Measurements from ENCODE around the gene SCAF4. TPM values are rescaled to one million over a fixed set of nuclear protein-coding genes. Genes with fewer than 3 reads are reported as not detected.
"Not testable (repeated sequence)": the region's sequence is repeated elsewhere in the genome, so short reads cannot be mapped to it uniquely, and the experiment has no call there.

The SCAF4 gene
- total RNA-seq, 1 donor from 2014 or later = 60.1 TPM

DNA sequence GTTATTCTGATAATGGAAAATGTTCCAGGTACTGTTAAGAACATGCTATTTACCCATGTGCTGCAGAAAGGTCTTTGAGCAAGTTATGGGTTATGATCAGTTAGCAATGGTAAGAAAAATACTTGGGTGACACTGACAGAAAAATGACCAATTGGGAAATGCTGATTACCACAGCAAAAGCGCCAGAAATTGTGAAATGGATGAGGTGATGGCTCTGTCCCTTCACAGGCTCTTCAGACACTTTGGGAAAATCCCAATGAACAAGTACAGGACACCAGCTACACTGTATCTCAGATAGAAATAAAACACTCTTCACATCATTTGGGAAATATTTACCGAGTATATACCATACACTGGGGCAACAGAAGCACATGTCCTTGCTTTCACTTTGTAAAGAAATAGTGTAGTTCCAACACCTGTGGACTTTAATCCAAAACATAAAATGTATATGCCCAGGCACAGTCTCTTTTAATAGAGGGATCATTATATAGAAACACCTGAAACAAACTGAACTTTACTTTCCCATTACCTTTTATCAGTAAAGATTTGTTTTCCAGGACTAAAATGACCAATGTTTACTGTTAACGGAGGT is 58.5 kb downstream of the SCAF4 start:
- Mint-ChIP-seq H3K36me3 (ENCODE audit: low read depth) (peaks cover 34% of the 10 kb centered on the region), H3K27ac (no peak overlapping the region), H3K9me3 (no peaks in the 10 kb centered on the region), H3K4me3 (ENCODE audit: low read depth) (no peak overlapping the region), H3K27me3 (ENCODE audit: low read depth) (no peaks in the 10 kb centered on the region), H3K4me1 (ENCODE audit: low read depth) (peaks cover 14% of the 10 kb centered on the region)
- no peak for DNase-seq (ENCODE audit: low spot score)
- intact Hi-C loops (cut with micrococcal nuclease) = no loop called here

- Mint-ChIP-seq H3K27me3 (ENCODE audit: low read depth) (no peaks in the 10 kb centered on the region), H3K27ac (no peak overlapping the region), H3K4me3 (ENCODE audit: low read depth) (no peak overlapping the region), H3K36me3 (ENCODE audit: low read depth) (peaks cover 49% of the 10 kb centered on the region), H3K4me1 (ENCODE audit: low read depth) (peaks cover 22% of the 10 kb centered on the region), H3K9me3 (no peaks in the 10 kb centered on the region)
- DNase-seq (ENCODE audit: low spot score) = no peak
- intact Hi-C loops (cut with micrococcal nuclease) = no loop called here
Observed at GRCh38 chr21:31671931-31672330, 60.0 kb downstream of the SCAF4 start.

- intact Hi-C loops (cut with micrococcal nuclease) = no loop called here
- no peaks in the 10 kb centered on the region for H3K27me3 Mint-ChIP-seq (ENCODE audit: low read depth)
- H3K36me3 Mint-ChIP-seq (ENCODE audit: low read depth) = peaks cover 56% of the 10 kb centered on the region
- H3K4me1 Mint-ChIP-seq (ENCODE audit: low read depth) = peaks cover 29% of the 10 kb centered on the region
- DNase-seq (ENCODE audit: low spot score) = no peak
- peak overlapping the region; percentile 34 for H3K27ac Mint-ChIP-seq
- H3K9me3 Mint-ChIP-seq = no peaks in the 10 kb centered on the region
- H3K4me3 Mint-ChIP-seq (ENCODE audit: low read depth) = no peak overlapping the region
Observed at GRCh38 chr21:31671146-31671716, 60.7 kb downstream of the SCAF4 start.

GRCh38 chr21:31670070-31670469 is 61.8 kb downstream of the SCAF4 start:
- intact Hi-C loops (cut with micrococcal nuclease) = no loop called here
- no peaks in the 10 kb centered on the region for H3K27me3 Mint-ChIP-seq (ENCODE audit: low read depth)
- DNase-seq (ENCODE audit: low spot score) = no peak
- no peaks in the 10 kb centered on the region for H3K9me3 Mint-ChIP-seq
- no peak overlapping the region for H3K27ac Mint-ChIP-seq
- no peak overlapping the region for H3K4me3 Mint-ChIP-seq (ENCODE audit: low read depth)
- H3K4me1 Mint-ChIP-seq (ENCODE audit: low read depth) = peaks cover 36% of the 10 kb centered on the region
- peaks cover 67% of the 10 kb centered on the region for H3K36me3 Mint-ChIP-seq (ENCODE audit: low read depth)

DNA sequence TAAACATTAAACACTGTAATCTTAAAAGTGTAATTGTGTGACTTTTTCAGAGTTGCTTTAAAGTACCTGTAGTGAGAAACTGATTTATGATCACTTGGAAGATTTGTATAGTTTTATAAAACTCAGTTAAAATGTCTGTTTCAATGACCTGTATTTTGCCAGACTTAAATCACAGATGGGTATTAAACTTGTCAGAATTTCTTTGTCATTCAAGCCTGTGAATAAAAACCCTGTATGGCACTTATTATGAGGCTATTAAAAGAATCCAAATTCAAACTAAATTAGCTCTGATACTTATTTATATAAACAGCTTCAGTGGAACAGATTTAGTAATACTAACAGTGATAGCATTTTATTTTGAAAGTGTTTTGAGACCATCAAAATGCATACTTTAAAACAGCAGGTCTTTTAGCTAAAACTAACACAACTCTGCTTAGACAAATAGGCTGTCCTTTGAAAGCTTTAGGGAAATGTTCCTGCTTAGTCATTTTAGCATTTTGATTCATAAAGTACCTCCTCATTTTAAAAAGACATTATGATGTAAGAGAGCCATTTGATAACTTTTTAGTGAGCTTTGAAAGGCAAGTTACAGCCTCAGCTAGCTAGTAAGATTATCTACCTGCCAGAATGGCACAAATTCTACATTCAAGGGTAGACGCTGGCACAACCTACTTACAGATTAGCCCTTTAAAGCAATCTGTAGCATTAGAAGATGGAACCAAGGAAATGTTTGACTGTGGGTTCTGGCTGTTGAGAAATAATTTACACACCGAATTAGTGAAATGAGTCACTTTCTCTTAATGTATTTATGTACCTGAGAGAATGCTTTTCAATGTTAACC is 63.0 kb downstream of the SCAF4 start:
- Mint-ChIP-seq H3K4me1 (ENCODE audit: low read depth) (peaks cover 42% of the 10 kb centered on the region), H3K9me3 (no peaks in the 10 kb centered on the region), H3K27ac (peak overlapping the region; percentile 71), H3K36me3 (ENCODE audit: low read depth) (peaks cover 78% of the 10 kb centered on the region), H3K27me3 (ENCODE audit: low read depth) (no peaks in the 10 kb centered on the region), H3K4me3 (ENCODE audit: low read depth) (no peak overlapping the region)
- intact Hi-C loops (cut with micrococcal nuclease) = loop anchor here (5.0 to 10.0 kb wide), 2 partner anchors 43 to 606 kb away; partner anchors contain the start of gene MIS18A
- DNase-seq (ENCODE audit: low spot score) = no peak

DNA sequence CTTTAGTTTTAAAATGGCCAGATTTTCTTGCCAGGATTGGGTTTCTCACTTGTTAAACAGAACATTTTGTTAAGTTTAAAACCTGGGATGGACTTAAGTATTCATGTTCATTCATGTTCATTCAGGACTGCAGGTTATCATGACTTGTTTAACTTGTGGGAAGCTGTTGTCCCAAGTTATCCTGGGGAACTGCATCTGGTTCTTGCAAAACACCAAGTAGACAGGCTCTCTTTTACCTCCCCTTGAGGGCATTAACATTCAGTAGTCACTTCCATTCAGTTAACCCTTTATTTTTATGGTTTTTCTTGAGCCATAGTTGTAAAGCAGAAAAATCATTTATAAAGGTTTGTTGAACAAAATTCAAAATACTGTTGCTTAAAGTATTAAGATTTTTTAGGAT is 64.3 kb downstream of the SCAF4 start:
- H3K4me1 Mint-ChIP-seq (ENCODE audit: low read depth) = peaks cover 44% of the 10 kb centered on the region
- H3K36me3 Mint-ChIP-seq (ENCODE audit: low read depth) = peaks cover 84% of the 10 kb centered on the region
- no peaks in the 10 kb centered on the region for H3K27me3 Mint-ChIP-seq (ENCODE audit: low read depth)
- intact Hi-C loops (cut with micrococcal nuclease) = loop anchor here (5.0 to 10.0 kb wide), 2 partner anchors 45 to 607 kb away; partner anchors contain the start of gene MIS18A
- no peak for DNase-seq (ENCODE audit: low spot score)
- H3K27ac Mint-ChIP-seq = no peak overlapping the region
- H3K9me3 Mint-ChIP-seq = no peaks in the 10 kb centered on the region
- H3K4me3 Mint-ChIP-seq (ENCODE audit: low read depth) = no peak overlapping the region

- H3K27ac Mint-ChIP-seq = no peak overlapping the region
- peaks cover 86% of the 10 kb centered on the region for H3K36me3 Mint-ChIP-seq (ENCODE audit: low read depth)
- no peak overlapping the region for H3K4me3 Mint-ChIP-seq (ENCODE audit: low read depth)
- no peak for DNase-seq (ENCODE audit: low spot score)
- H3K27me3 Mint-ChIP-seq (ENCODE audit: low read depth) = no peaks in the 10 kb centered on the region
- intact Hi-C loops (cut with micrococcal nuclease) = loop anchor here (5.0 to 10.0 kb wide), 2 partner anchors 45 to 608 kb away; partner anchors contain the start of gene MIS18A
- no peaks in the 10 kb centered on the region for H3K9me3 Mint-ChIP-seq
- H3K4me1 Mint-ChIP-seq (ENCODE audit: low read depth) = peaks cover 46% of the 10 kb centered on the region
Observed at GRCh38 chr21:31667132-31667531, 64.8 kb downstream of the SCAF4 start.

GRCh38 chr21:31666445-31667010 is 65.4 kb downstream of the SCAF4 start:
- peaks cover 90% of the 10 kb centered on the region for H3K36me3 Mint-ChIP-seq (ENCODE audit: low read depth)
- no peaks in the 10 kb centered on the region for H3K27me3 Mint-ChIP-seq (ENCODE audit: low read depth)
- intact Hi-C loops (cut with micrococcal nuclease) = loop anchor here (5.0 to 10.0 kb wide), 2 partner anchors 46 to 608 kb away; partner anchors contain the start of gene MIS18A
- peaks cover 52% of the 10 kb centered on the region for H3K4me1 Mint-ChIP-seq (ENCODE audit: low read depth)
- no peaks in the 10 kb centered on the region for H3K9me3 Mint-ChIP-seq
- DNase-seq (ENCODE audit: low spot score) = no peak
- no peak overlapping the region for H3K27ac Mint-ChIP-seq
- no peak overlapping the region for H3K4me3 Mint-ChIP-seq (ENCODE audit: low read depth)

DNA sequence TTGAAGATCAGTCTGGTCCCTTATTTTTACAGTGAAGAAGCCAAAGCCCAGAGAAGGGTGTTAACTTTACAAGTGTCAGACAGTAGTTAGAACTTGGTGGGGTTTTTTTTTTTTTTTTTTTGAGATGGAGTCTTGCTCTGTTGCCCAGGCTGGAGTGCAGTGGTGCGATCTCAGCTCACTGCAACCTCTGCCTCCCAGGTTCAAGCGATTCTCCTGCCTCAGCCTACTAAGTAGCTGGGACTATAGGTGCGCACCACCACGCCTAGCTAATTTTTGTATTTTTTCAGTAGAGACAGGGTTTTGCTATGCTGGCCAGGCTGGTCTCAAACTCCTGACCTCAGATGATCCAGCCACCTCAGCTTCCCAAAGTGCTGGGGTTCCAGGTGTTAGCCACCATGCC is 66.0 kb downstream of the SCAF4 start:
- DNase-seq (ENCODE audit: low spot score); H3K27me3 Mint-ChIP-seq (ENCODE audit: low read depth); H3K9me3 Mint-ChIP-seq; H3K4me3 Mint-ChIP-seq (ENCODE audit: low read depth); H3K27ac Mint-ChIP-seq: not testable (repeated sequence)
- Mint-ChIP-seq H3K4me1 (ENCODE audit: low read depth) (peaks cover 56% of the 10 kb centered on the region), H3K36me3 (ENCODE audit: low read depth) (peaks cover 91% of the 10 kb centered on the region)
- intact Hi-C loops (cut with micrococcal nuclease) = loop anchor here (5.0 to 10.0 kb wide), 2 partner anchors 46 to 609 kb away; partner anchors contain the start of gene MIS18A

DNA sequence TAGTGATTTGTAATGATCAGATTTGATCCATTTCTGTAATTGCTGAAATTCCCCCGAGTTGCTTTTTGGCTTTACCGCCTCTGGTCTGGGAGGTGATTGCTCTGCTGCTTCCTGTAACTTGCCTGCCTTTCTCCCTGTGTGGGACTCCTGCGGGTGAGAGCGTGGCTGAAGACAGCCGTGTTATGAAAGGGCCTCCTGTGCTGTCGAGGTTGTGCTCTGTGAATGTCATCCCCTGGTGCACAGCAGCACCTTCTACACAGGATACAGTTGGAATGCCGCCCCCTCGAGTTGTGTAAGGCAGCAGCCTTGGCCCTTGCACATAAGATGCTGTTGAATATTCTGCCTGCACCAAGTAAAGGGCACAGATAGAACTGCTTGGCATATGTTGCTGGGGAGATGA is 66.5 kb downstream of the SCAF4 start:
- no peaks in the 10 kb centered on the region for H3K9me3 Mint-ChIP-seq
- no peaks in the 10 kb centered on the region for H3K27me3 Mint-ChIP-seq (ENCODE audit: low read depth)
- DNase-seq (ENCODE audit: low spot score) = no peak
- H3K4me3 Mint-ChIP-seq (ENCODE audit: low read depth) = peak overlapping the region; percentile 35
- intact Hi-C loops (cut with micrococcal nuclease) = loop anchor here (5.0 to 10.0 kb wide), 2 partner anchors 47 to 609 kb away; partner anchors contain the start of gene MIS18A
- H3K27ac Mint-ChIP-seq = peak overlapping the region; percentile 50
- peaks cover 92% of the 10 kb centered on the region for H3K36me3 Mint-ChIP-seq (ENCODE audit: low read depth)
- peaks cover 55% of the 10 kb centered on the region for H3K4me1 Mint-ChIP-seq (ENCODE audit: low read depth)

- Mint-ChIP-seq H3K36me3 (ENCODE audit: low read depth) (peaks cover 86% of the 10 kb centered on the region), H3K4me3 (ENCODE audit: low read depth) (no peak overlapping the region)
- no peak for DNase-seq (ENCODE audit: low spot score)
Observed at GRCh38 chr21:31663584-31664249, 68.2 kb downstream of the SCAF4 start.

DNA sequence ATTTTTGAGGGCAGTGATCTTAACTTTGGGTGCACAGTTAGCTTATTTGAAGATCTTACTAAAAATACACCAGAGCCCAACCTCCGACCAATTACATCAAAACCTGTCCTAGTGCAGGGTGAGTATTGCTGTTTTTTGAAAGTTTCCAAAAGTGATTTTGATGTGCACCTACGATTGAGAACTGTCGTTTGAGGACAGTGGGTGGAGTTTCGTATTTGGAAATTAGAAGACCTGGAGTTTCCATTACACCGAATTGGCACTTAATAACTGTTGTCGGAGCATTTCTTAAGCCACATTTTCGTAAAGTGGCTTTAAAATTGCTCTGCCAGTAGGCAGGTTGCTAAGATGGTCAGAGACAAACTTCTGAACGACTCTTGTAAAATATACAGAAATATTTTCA is 71.3 kb downstream of the SCAF4 start:
- no peak for DNase-seq (ENCODE audit: low spot score)
- peaks cover 55% of the 10 kb centered on the region for H3K36me3 Mint-ChIP-seq (ENCODE audit: low read depth)
- H3K27ac Mint-ChIP-seq = peak overlapping the region; percentile 83
- no peaks in the 10 kb centered on the region for H3K27me3 Mint-ChIP-seq (ENCODE audit: low read depth)
- intact Hi-C loops (cut with micrococcal nuclease) = loop anchor here (10.0 kb wide), 1 partner anchor 614 kb away; the partner anchor contains the start of gene MIS18A
- peaks cover 44% of the 10 kb centered on the region for H3K4me1 Mint-ChIP-seq (ENCODE audit: low read depth)
- peak overlapping the region; percentile 92 for H3K4me3 Mint-ChIP-seq (ENCODE audit: low read depth)
- H3K9me3 Mint-ChIP-seq = no peaks in the 10 kb centered on the region

More at GRCh38 chr21:31663584-31664249, 68.2 kb downstream of the SCAF4 start:
- intact Hi-C loops (cut with micrococcal nuclease) = loop anchor here (10.0 kb wide), 1 partner anchor 611 kb away; the partner anchor contains the start of gene MIS18A
- Mint-ChIP-seq H3K27me3 (ENCODE audit: low read depth) (no peaks in the 10 kb centered on the region), H3K9me3 (no peaks in the 10 kb centered on the region), H3K27ac (no peak overlapping the region), H3K4me1 (ENCODE audit: low read depth) (peaks cover 54% of the 10 kb centered on the region)
